Sciatic nerve (tissue), 2 donors: Measurements from ENCODE around the gene PCSK6. TPM values are rescaled to one million over a fixed set of nuclear protein-coding genes. Genes with fewer than 3 reads are reported as not detected.

Experiments
- ATAC-seq: fragments of 200-7000 bp; cut with Tn5 transposase; one replicate; pipeline ENCODE4 v1.9.1; 2020; ENCODE audit warnings: mild to moderate bottlenecking, moderate library complexity
- DNase-seq: peaks from one replicate; pipeline ENCODE4 v3.0.0-alpha.2; 2020; ENCODE audit warnings: low spot score
- intact Hi-C: fragments of 100-400 bp; cut with DNase I; formaldehyde crosslinking; loops from one replicate; pipeline ENCODE4 v1.14.2; 2022
- total RNA-seq: library from RNA; stranded (reverse); fragmentation: NEBNext Ultra II Directional; extraction: Animal tissue kit (Norgen Biotek cat#: 25700); gene quantifications from one replicate; pipeline ENCODE4 v1.2.1, GENCODE V29; 2021
- donor health status: DM: no; HTN: no; CAD: no.
- donor health status: DM: no; HTN: no; CAD: no.

PCSK6 gene
- total RNA-seq, 1 donor from 2014 or later, result 13.9 TPM

DNA sequence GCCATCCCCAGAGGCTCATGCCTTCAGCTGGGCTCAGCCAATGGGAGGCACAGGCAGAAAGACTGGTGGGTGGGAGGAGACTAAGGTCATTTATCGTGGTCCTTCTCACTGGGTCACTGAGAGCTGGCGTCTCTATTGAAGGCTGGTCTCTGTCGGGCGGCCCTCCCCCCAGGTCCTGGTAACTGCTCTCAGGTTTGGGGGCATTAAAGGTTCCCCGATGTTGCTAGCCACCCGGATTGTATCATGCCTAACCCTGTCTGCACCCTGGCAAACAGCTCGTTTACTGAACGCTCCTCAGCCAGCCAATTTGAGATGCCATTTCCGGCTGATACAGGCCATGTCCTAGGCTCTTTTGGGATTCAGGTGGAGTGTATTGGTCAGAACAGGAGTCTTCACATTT lies 222.7 kb downstream of the PCSK6 start:
- DNase-seq (peak; percentile 54), ATAC-seq (peak; percentile 23)
- intact Hi-C loops, result no loop called here

DNA sequence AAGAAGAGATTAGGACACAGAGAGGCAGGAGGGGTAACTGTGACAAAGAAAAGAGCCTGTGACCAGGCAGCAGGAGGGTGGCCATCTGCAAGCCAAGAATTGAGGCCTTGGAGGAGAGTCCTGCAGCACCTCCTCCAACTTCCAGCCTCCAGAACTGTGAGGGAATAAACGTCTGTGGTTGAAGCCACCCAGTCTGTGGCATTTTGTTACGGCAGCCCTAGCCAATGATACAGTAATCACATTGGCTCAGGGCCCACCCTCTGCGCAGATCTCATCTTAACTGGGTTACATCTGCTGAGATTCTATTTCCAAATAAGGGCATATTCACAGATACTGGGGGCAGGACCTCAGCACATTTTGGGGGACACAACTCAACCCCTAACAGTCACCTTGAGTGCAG lies 223.5 kb downstream of the PCSK6 start:
- peak; percentile 59 for DNase-seq
- intact Hi-C loops, result no loop called here
- peak; percentile 16 for ATAC-seq

DNA sequence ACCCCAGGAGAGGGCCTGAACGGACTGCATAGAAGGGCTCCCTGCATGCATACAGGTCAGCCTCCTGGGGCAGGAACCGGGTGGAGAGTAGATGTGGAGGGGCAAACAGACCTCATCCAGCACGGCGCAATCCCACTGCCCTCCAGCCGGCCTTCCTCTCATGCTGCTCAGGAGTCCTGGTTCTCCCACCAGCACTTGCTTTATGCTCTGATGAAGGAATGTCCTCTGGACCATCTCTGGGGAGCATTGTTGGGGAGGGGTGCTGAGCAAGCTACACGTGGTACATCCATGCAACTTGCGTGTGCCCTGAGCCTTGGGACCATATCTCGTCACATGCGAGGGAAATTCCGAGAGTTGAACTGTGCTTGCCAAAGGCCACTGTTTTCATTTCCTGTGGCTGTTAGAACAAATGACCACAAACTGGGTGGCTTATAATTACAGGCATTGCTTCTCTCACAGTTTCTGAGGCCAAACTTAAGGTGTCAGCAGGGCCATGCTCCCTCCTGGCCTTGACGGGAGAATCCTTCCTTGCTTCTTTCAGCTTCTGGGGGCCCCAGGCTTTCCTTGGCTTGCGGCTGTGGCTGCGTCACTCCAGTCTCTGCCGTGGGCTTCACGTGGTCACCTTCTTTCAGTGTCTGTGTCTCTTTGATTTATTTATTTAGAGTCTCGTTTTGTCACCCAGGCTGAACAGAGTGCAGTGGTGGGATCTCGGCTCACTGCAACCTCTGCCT lies 224.4 kb downstream of the PCSK6 start:
- DNase-seq (peak; percentile 62), ATAC-seq (peak; percentile 70)
- intact Hi-C loops, result loop anchor here (5.0 kb wide), 1 partner anchor 253 kb away; no protein-coding TSS in a partner anchor

DNA sequence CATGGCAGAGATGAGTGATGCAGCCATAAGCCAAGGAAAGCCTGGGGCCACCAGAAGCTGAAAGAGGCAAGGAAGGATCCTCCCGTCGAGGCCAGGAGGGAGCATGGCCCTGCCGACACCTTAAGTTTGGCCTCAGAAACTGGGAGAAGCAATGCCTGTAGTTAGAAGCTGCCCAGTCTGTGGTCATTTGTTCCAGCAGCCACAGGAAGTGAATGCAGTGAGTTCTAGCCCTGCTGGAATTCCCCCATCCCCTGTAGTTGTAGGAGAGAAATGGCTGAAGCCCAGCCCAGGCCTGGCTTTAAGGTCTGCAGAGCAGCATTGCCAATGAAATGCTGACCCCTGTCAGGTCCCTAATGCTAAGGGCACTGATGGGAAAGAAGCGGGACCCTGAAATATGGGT lies 225.5 kb downstream of the PCSK6 start:
- intact Hi-C loops, result loop anchor here (5.0 kb wide), 1 partner anchor 252 kb away; no protein-coding TSS in a partner anchor
- DNase-seq, result no peak

DNA sequence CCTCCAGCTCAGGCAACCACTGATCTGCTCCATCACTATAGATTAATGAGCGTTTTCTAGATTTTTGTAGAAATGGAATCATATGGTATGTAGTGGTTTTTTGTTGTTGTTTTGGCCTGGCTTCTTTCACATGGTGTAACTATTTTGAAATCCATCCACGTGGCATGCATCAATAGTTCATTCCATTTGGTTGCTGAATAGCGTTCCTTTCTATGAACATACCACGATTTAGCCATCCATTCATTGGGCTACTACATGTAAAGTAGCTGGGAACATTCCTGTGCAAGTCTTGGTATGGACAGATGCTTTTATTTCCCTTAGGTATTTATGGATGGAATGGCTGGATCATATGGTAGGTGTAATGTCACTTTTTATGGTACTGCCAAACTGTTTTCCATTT lies 227.0 kb downstream of the PCSK6 start:
- intact Hi-C loops, result loop anchor here (5.0 kb wide), 1 partner anchor 250 kb away; no protein-coding TSS in a partner anchor
- DNase-seq (no peak), ATAC-seq (no peak)

More for the DNA sequence above, 225.5 kb downstream of the PCSK6 start:
- ATAC-seq, result no peak

DNA sequence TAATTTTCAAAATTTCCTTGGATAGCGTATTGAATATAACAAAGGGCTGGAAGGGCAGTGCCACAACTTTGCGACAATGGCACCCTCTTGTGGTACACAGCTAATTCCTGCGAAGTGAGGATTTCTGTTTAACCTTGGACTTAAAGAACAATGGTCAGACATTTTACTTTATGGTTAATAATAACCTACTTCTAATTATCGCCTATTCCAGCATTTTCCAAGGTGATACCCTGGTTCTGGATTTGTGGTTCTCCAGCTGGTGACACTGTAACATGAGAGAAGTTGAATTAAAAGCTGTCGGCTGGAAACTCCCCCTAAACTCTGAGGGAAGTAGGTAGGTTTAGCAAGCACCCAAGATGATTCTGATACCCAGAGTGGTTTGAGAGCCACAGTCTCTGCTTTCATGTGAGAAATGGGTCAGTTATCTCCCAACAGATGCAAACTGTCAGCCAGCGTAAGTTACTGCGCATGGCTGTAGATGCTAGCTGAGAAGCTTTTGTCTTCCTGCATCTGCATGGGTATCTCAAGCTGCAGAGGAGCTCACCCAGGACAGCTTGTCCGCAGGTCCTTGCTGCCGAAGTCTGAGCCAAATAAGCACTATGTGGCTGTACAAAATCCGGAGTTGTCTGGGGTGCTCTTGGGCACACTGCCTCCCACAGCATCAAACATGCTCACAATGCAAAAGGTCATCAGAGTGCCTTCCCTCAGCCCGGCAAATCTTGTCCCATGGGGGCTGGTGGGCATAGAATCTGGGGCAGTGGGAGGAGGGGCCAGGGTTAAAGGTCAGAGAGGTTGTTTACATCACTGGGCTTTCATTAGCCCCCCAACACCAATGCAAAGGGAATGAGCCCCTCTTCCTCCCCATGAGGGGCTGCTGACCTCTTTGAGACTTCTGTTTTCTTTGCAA lies 231.0 kb downstream of the PCSK6 start:
- no peak for DNase-seq
- ATAC-seq, result peak; percentile 73
- intact Hi-C loops, result loop anchor here (5.0 kb wide), 1 partner anchor 171 kb away; no protein-coding TSS in a partner anchor

DNA sequence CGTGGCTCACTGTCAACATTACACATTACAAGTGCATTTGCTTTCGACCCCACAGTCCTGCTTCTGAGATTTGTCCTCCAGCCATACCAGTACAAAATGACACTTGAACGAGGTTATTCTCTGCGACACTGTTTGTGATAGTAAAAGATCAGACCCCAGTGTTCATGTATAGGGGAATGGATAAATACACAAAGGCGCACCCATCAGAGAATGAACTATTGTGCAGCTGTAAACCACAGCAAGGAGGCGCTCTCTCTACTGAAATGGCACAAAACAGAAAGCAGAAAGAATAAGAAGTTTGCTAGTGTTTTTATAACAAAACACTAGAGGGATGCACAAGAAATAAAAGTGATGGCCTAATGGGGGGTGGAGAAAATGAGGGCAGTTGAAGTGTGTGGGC lies 232.8 kb downstream of the PCSK6 start:
- ATAC-seq, result no peak
- no peak for DNase-seq
- intact Hi-C loops, result loop anchor here (5.0 kb wide), 1 partner anchor 169 kb away; no protein-coding TSS in a partner anchor

DNA sequence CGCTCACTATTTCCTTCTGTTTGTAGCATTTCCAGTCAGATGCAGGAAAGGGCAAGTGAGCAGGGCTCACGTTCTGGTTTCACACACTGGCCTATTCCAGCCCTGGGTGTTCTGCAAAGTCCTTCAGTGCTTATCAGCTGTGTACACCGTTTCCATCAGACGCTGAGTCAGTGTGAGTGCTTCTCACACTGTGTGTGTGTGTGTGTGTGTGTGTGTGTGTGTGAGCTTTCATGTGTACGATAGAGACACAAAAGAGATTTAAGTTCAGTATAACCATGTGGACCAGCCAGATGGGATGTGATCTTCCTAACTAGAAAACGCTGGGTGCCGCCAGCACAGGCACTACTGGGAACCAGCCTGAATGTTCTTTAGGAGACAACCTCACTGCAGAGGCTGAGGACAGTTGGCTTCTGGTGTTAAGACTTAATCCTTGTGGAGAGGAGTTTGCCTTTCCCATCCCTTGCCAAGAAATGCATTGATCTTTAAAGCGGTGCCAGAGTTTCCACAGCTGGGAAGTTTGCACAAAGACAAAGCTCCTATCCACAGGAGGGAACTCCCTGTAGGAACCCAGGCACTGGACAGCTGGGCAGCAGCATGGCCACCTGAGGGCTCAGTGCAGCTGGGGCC lies 233.8 kb downstream of the PCSK6 start:
- ATAC-seq, result peak; percentile 67
- DNase-seq, result no peak
- intact Hi-C loops, result loop anchor here (5.0 kb wide), 1 partner anchor 168 kb away; no protein-coding TSS in a partner anchor

DNA sequence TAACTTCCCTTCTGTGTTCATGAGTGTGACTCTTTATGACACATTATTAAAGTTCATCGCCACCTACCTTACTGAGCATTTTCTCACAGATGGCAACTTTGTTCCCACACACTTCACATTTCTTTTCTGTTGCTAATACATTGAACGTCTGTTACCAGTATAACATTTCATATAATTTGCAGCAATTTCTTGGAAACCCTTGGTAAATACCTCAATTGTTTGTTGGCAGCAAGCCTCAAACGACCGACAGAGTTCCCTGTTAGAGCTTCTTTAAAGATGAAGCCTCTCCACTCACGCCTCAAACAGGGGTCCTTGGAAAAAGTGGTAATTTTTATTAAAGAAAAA lies 234.5 kb downstream of the PCSK6 start:
- DNase-seq (no peak), ATAC-seq (no peak)
- intact Hi-C loops, result loop anchor here (5.0 kb wide), 1 partner anchor 168 kb away; no protein-coding TSS in a partner anchor

DNA sequence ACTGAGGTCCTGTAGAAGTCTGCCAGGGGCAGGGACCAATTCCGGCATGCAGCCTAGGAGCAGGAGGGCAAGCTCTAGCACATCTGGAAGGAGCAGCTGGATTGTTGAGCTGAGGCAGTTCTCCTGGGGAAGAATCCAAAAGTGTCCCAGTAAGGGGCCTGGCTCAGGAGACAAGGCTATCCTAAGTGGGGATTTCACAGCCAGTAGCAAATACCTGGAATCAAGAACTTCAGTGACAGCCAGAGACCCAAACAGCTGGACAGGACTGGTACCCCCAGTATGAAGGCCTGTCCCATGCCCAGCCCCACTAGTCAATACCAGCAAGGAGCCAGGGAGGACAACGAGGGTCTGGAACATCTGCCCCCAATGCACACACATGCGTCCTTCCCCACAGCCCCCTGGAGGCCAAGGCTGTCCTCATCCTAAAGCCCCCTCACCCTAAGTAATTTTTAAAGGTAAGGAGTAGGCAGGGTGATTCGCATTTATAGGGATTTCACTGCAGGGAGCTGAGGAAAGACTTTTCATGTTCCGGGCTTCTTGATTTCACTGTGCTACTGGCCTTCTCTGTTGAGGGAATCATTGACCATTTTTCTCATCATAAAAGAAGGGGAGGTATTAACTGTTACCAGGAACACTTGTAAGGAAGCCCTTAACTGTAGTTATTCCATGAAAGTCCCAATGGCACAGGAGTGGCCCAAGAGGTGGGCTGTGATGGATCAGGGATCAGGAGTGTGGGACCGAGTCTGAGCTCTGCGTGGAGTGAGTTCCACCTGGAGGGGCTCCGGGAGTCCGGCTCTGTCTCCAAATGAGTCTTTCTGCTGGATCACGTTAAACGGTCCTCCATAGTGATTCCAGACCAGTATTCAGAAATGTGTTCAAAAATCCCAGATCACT lies 235.1 kb downstream of the PCSK6 start:
- intact Hi-C loops, result loop anchor here (5.0 kb wide), 2 partner anchors 167 to 237 kb away; no protein-coding TSS in a partner anchor
- DNase-seq, result no peak
- ATAC-seq, result no peak

Other genes with a start within 250 kb of the PCSK6 start
- gene CHSY1, start 237.7 kb downstream of the PCSK6 start, total RNA-seq, result 53.2 TPM
- gene SELENOS, start 212.2 kb downstream of the PCSK6 start, total RNA-seq, result 74.4 TPM
- gene SNRPA1, start 194.5 kb downstream of the PCSK6 start, total RNA-seq, result 43.8 TPM
- gene TM2D3, start 162.7 kb upstream of the PCSK6 start, total RNA-seq, result 57.2 TPM
- gene TARS3, start 234.8 kb upstream of the PCSK6 start, total RNA-seq, result 28.1 TPM